HEK293 (cell line): ENCODE measurements around the gene ANKRA2.
A peak's percentile ranks its signal among the peaks of the same experiment; 100 is the strongest.

Source experiments
- CTCF ChIA-PET: fragments of 350-600 bp; formaldehyde crosslinking; extraction: SDS; loops from one replicate; lab custom pipeline; 2021; ENCODE audit warnings: antibody characterized with exemption; lab: Yijun Ruan, JAX
- POLR2A ChIA-PET: fragments of 300-600 bp; formaldehyde crosslinking; extraction: SDS; loops from one replicate; lab custom pipeline; 2020; ENCODE audit warnings: antibody characterized with exemption, inconsistent platforms; lab: Yijun Ruan, JAX
- H3K27ac ChIP-seq: fragments of 200-500 bp; sonication (Bioruptor generic); 2 replicates; pipeline ENCODE4 v1.5.1; 2014; ENCODE audit warnings: low read depth, low read length, control low read depth, inconsistent platforms; ENCODE audit errors: extremely low read depth
- H3K36me3 ChIP-seq, 2 experiments: fragments of 200-500 bp in 1 of 2; sonication (Bioruptor generic) in 1 of 2; 1 replicate in 1 of 2; 2 replicates in 1 of 2; pipeline ENCODE4 v1.5.1; 2014 to 2017; ENCODE audit warnings: inconsistent platforms in 2 of 2, low read length in 2 of 2; ENCODE audit not compliant: control insufficient read depth in 2 of 2, insufficient read depth in 1 of 2
- H3K4me1 ChIP-seq: fragments of 200-500 bp; sonication (Bioruptor generic); 2 replicates; pipeline ENCODE4 v1.5.1; 2014; ENCODE audit warnings: mild to moderate bottlenecking, low read length, inconsistent platforms; ENCODE audit not compliant: control insufficient read depth, insufficient read depth
- H3K4me3 ChIP-seq: 2 replicates; pipeline ENCODE4 v1.5.1; 2011; ENCODE audit warnings: low read depth, mild to moderate bottlenecking, control low read depth, low read length, moderate library complexity
- H3K9me3 ChIP-seq: fragments of 200-500 bp; sonication (Bioruptor generic); 2 replicates; pipeline ENCODE4 v1.5.1; 2014; ENCODE audit warnings: low read depth, low read length, inconsistent platforms; ENCODE audit not compliant: control insufficient read depth, insufficient read depth
- GLIS2 ChIP-seq: fragments of 450-650 bp; formaldehyde crosslinking; IDR thresholded peaks from 2 replicates; pipeline ENCODE4 v1.5.1; 2016; ENCODE audit warnings: missing biosample characterization, missing genetic modification characterization
- KLF17 ChIP-seq: fragments of 450-650 bp; formaldehyde crosslinking; IDR thresholded peaks from 2 replicates; pipeline ENCODE4 v1.5.1; 2016; ENCODE audit warnings: missing biosample characterization, missing genetic modification characterization
- KLF7 ChIP-seq: fragments of 450-650 bp; formaldehyde crosslinking; IDR thresholded peaks from 2 replicates; pipeline ENCODE4 v1.5.1; 2016; ENCODE audit warnings: missing biosample characterization, missing genetic modification characterization, borderline replicate concordance
- SCRT1 ChIP-seq: fragments of 450-650 bp; formaldehyde crosslinking; IDR thresholded peaks from 2 replicates; pipeline ENCODE4 v1.5.1; 2016; ENCODE audit warnings: missing biosample characterization, missing genetic modification characterization, borderline replicate concordance
- SP7 ChIP-seq: fragments of 450-650 bp; formaldehyde crosslinking; IDR thresholded peaks from 2 replicates; pipeline ENCODE4 v1.5.1; 2016; ENCODE audit warnings: missing biosample characterization, missing genetic modification characterization
- ZBTB20 ChIP-seq: fragments of 450-650 bp; formaldehyde crosslinking; IDR thresholded peaks from 2 replicates; pipeline ENCODE4 v1.5.1; 2016; ENCODE audit warnings: missing biosample characterization, missing genetic modification characterization
- ZBTB6 ChIP-seq: fragments of 450-650 bp; formaldehyde crosslinking; IDR thresholded peaks from 2 replicates; pipeline ENCODE4 v1.5.1; 2017; ENCODE audit warnings: missing biosample characterization, missing genetic modification characterization
- ZNF146 ChIP-seq: fragments of 450-650 bp; formaldehyde crosslinking; IDR thresholded peaks from 2 replicates; pipeline ENCODE4 v1.5.1; 2016; ENCODE audit warnings: missing biosample characterization, missing genetic modification characterization
- ZNF18 ChIP-seq: fragments of 450-650 bp; formaldehyde crosslinking; IDR thresholded peaks from 2 replicates; pipeline ENCODE4 v1.5.1; 2016; ENCODE audit warnings: missing biosample characterization, missing genetic modification characterization
- ZNF223 ChIP-seq: fragments of 450-650 bp; formaldehyde crosslinking; IDR thresholded peaks from 2 replicates; pipeline ENCODE4 v1.5.1; 2016; ENCODE audit warnings: missing biosample characterization, missing genetic modification characterization
- ZNF24 ChIP-seq: fragments of 450-650 bp; formaldehyde crosslinking; IDR thresholded peaks from 2 replicates; pipeline ENCODE4 v1.5.1; 2016; ENCODE audit warnings: missing biosample characterization, missing genetic modification characterization
- ZNF394 ChIP-seq: fragments of 450-650 bp; formaldehyde crosslinking; IDR thresholded peaks from 2 replicates; pipeline ENCODE4 v1.5.1; 2016; ENCODE audit warnings: missing biosample characterization, missing genetic modification characterization, mild to moderate bottlenecking, moderate library complexity, borderline replicate concordance
- ZNF423 ChIP-seq: fragments of 450-650 bp; formaldehyde crosslinking; IDR thresholded peaks from 2 replicates; pipeline ENCODE4 v1.5.1; 2016; ENCODE audit warnings: missing biosample characterization, missing genetic modification characterization
- ZNF623 ChIP-seq: fragments of 450-650 bp; formaldehyde crosslinking; IDR thresholded peaks from 2 replicates; pipeline ENCODE4 v1.5.1; 2016; ENCODE audit warnings: missing biosample characterization, missing genetic modification characterization
- ZNF629 ChIP-seq: fragments of 450-650 bp; formaldehyde crosslinking; IDR thresholded peaks from 2 replicates; pipeline ENCODE4 v1.5.1; 2017; ENCODE audit warnings: missing biosample characterization, missing genetic modification characterization
- ZNF76 ChIP-seq: fragments of 450-650 bp; formaldehyde crosslinking; IDR thresholded peaks from 2 replicates; pipeline ENCODE4; 2016; ENCODE audit warnings: low read depth, missing biosample characterization, missing genetic modification characterization, borderline replicate concordance
- TF ChIP-seq, protein P1 (sequence below): fragments of 450-650 bp; IDR thresholded peaks from 2 replicates; pipeline ENCODE4 v1.5.1; 2018; ENCODE audit warnings: missing biosample characterization, missing genetic modification characterization
- TF ChIP-seq, protein P2 (sequence below): fragments of 450-650 bp; formaldehyde crosslinking; IDR thresholded peaks from 2 replicates; pipeline ENCODE4 v1.5.1; 2017; ENCODE audit warnings: missing biosample characterization, missing genetic modification characterization
- TF ChIP-seq, protein P3 (sequence below): fragments of 450-650 bp; formaldehyde crosslinking; IDR thresholded peaks from 2 replicates; pipeline ENCODE4 v1.5.1; 2016; ENCODE audit warnings: missing biosample characterization, missing genetic modification characterization, borderline replicate concordance
- TF ChIP-seq, protein P4 (sequence below): fragments of 450-650 bp; formaldehyde crosslinking; IDR thresholded peaks from 2 replicates; pipeline ENCODE4 v1.5.1; 2017; ENCODE audit warnings: missing biosample characterization, missing genetic modification characterization
- TF ChIP-seq, protein P5 (sequence below): fragments of 450-650 bp; IDR thresholded peaks from 2 replicates; pipeline ENCODE4 v1.5.1; 2018; ENCODE audit warnings: missing biosample characterization, mild to moderate bottlenecking, missing genetic modification characterization

The ANKRA2 gene

GRCh38 chr5:73591698-73592501 is 26.5 kb upstream of the ANKRA2 start:
- no peak overlapping the region for H3K27ac ChIP-seq
- no peak overlapping the region for H3K4me3 ChIP-seq
- ChIA-PET CTCF (interaction anchor here (0.6 to 9.1 kb wide), 44 partner anchors 8 to 1327 kb away, joined by 3 to 258 read pairs (median 5); no protein-coding TSS in a partner anchor), POLR2A (interaction anchor here (1.2 kb wide), 1 partner anchor 1049 kb away, joined by 3 read pairs; the partner anchor contains the start of gene ENC1)
- H3K36me3 ChIP-seq, result no peaks in the 10 kb centered on the region
- no peaks in the 10 kb centered on the region for H3K9me3 ChIP-seq
- H3K4me1 ChIP-seq, result 0 out of 2 replicates have a peak, but pooled peaks cover 3% of the 10 kb centered on the region
- TF ChIP-seq, protein P1, sequence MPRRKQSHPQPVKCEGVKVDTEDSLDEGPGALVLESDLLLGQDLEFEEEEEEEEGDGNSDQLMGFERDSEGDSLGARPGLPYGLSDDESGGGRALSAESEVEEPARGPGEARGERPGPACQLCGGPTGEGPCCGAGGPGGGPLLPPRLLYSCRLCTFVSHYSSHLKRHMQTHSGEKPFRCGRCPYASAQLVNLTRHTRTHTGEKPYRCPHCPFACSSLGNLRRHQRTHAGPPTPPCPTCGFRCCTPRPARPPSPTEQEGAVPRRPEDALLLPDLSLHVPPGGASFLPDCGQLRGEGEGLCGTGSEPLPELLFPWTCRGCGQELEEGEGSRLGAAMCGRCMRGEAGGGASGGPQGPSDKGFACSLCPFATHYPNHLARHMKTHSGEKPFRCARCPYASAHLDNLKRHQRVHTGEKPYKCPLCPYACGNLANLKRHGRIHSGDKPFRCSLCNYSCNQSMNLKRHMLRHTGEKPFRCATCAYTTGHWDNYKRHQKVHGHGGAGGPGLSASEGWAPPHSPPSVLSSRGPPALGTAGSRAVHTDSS, result no peak; the same call in 1 of the 2 replicates
- TF ChIP-seq ZBTB20 (tag by site-specific recombination) (no peak; the same call in 1 of the 2 replicates), ZNF394 (tag by site-specific recombination) (peak; percentile 40; the same call in 1 of the 2 replicates), KLF7 (tag by site-specific recombination) (peak; percentile 51; the same call in 1 of the 2 replicates), ZNF629 (tag by site-specific recombination) (peak; percentile 81; the same call in 1 of the 2 replicates), ZBTB6 (no peak), ZNF24 (tag by site-specific recombination) (0 out of 2 replicates have a peak, but pooled peaks have one; percentile 64), SP7 (peak; percentile 95), ZNF223 (tag by site-specific recombination) (no peak), ZNF423 (tag by site-specific recombination) (0 out of 2 replicates have a peak, but pooled peaks have one; percentile 12), KLF17 (tag by site-specific recombination) (peak; percentile 50; the same call in 1 of the 2 replicates), ZNF146 (tag by site-specific recombination) (peak; percentile 100), ZNF76 (no peak), SCRT1 (tag by site-specific recombination) (0 out of 2 replicates have a peak, but pooled peaks have one; percentile 38), ZNF18 (tag by site-specific recombination) (0 out of 2 replicates have a peak, but pooled peaks have one; percentile 35), GLIS2 (no peak), ZNF623 (tag by site-specific recombination) (0 out of 2 replicates have a peak, but pooled peaks have one; percentile 8)
- TF ChIP-seq, protein P2, sequence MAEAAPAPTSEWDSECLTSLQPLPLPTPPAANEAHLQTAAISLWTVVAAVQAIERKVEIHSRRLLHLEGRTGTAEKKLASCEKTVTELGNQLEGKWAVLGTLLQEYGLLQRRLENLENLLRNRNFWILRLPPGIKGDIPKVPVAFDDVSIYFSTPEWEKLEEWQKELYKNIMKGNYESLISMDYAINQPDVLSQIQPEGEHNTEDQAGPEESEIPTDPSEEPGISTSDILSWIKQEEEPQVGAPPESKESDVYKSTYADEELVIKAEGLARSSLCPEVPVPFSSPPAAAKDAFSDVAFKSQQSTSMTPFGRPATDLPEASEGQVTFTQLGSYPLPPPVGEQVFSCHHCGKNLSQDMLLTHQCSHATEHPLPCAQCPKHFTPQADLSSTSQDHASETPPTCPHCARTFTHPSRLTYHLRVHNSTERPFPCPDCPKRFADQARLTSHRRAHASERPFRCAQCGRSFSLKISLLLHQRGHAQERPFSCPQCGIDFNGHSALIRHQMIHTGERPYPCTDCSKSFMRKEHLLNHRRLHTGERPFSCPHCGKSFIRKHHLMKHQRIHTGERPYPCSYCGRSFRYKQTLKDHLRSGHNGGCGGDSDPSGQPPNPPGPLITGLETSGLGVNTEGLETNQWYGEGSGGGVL (tag by site-specific recombination), result 0 out of 2 replicates have a peak, but pooled peaks have one; percentile 22
- TF ChIP-seq, protein P3, sequence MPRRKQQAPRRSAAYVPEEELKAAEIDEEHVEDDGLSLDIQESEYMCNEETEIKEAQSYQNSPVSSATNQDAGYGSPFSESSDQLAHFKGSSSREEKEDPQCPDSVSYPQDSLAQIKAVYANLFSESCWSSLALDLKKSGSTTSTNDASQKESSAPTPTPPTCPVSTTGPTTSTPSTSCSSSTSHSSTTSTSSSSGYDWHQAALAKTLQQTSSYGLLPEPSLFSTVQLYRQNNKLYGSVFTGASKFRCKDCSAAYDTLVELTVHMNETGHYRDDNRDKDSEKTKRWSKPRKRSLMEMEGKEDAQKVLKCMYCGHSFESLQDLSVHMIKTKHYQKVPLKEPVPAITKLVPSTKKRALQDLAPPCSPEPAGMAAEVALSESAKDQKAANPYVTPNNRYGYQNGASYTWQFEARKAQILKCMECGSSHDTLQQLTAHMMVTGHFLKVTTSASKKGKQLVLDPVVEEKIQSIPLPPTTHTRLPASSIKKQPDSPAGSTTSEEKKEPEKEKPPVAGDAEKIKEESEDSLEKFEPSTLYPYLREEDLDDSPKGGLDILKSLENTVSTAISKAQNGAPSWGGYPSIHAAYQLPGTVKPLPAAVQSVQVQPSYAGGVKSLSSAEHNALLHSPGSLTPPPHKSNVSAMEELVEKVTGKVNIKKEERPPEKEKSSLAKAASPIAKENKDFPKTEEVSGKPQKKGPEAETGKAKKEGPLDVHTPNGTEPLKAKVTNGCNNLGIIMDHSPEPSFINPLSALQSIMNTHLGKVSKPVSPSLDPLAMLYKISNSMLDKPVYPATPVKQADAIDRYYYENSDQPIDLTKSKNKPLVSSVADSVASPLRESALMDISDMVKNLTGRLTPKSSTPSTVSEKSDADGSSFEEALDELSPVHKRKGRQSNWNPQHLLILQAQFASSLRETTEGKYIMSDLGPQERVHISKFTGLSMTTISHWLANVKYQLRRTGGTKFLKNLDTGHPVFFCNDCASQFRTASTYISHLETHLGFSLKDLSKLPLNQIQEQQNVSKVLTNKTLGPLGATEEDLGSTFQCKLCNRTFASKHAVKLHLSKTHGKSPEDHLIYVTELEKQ (tag by site-specific recombination), result peak; percentile 70
- TF ChIP-seq, protein P4, sequence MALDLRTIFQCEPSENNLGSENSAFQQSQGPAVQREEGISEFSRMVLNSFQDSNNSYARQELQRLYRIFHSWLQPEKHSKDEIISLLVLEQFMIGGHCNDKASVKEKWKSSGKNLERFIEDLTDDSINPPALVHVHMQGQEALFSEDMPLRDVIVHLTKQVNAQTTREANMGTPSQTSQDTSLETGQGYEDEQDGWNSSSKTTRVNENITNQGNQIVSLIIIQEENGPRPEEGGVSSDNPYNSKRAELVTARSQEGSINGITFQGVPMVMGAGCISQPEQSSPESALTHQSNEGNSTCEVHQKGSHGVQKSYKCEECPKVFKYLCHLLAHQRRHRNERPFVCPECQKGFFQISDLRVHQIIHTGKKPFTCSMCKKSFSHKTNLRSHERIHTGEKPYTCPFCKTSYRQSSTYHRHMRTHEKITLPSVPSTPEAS, result peak; percentile 22; the same call in 1 of the 2 replicates
- TF ChIP-seq, protein P5, sequence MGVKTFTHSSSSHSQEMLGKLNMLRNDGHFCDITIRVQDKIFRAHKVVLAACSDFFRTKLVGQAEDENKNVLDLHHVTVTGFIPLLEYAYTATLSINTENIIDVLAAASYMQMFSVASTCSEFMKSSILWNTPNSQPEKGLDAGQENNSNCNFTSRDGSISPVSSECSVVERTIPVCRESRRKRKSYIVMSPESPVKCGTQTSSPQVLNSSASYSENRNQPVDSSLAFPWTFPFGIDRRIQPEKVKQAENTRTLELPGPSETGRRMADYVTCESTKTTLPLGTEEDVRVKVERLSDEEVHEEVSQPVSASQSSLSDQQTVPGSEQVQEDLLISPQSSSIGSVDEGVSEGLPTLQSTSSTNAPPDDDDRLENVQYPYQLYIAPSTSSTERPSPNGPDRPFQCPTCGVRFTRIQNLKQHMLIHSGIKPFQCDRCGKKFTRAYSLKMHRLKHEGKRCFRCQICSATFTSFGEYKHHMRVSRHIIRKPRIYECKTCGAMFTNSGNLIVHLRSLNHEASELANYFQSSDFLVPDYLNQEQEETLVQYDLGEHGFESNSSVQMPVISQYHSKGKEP (tag by site-specific recombination), result peak; percentile 92
